ENCODE results near the gene OBSCN.

OBSCN gene

DNA sequence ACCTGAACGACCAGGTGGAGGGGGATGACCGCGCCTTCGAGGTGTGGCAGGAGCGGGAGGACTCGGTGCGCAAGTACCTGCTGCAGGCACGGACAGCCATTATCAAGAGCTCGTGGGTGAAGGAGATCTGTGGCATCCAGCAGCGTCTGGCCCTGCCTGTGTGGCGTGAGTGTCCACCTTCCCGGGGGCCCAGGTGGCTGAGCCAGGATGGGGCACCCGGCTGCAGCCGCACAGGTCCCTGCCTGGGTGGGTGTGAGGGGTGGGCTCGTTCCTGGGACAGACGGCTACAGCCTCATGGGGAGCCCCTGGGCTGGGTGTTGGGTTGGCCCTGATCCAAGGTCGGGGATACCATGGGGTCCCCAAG lies 133.6 kb downstream of the OBSCN start:
- DNase-seq (ENCODE audit: low read depth), result no peak

DNA sequence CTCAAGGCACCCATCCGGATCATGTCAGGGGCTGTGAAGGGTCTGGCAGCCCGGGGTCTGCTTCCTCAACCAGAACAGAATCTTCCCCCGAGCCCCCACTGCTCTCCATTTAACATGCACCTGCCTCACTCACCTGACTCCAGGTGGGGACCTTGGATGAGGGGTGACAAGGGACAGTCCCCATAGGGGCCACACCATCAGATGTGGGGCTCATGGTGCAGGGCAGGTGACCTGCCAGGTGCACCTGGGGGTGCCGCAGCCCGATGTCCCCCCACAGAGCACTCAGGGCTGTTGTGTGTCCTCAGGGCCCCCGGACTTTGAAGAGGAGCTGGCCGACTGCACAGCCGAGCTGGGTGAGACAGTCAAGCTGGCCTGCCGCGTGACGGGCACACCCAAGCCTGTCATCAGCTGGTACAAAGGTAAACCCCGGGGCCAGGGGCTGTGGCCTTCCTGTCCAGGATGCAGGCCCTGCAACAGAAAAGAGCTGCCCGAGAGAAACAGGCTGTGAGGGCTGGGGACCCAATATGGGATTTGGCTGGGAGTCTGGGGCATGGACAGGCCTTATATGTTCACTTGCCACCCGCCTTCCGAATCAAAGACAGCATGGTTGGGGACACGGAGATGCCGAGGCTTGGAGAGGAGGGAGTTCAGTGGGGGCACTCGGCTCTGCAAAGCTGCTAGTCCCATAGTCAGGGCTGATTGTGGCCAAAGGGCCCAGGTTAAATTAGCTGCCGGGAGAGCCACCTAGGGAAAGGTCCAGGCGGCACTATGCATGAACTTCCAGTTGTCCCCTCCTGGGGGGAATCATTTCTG lies 134.2 kb downstream of the OBSCN start:
- no peak for DNase-seq (ENCODE audit: low read depth)

DNA sequence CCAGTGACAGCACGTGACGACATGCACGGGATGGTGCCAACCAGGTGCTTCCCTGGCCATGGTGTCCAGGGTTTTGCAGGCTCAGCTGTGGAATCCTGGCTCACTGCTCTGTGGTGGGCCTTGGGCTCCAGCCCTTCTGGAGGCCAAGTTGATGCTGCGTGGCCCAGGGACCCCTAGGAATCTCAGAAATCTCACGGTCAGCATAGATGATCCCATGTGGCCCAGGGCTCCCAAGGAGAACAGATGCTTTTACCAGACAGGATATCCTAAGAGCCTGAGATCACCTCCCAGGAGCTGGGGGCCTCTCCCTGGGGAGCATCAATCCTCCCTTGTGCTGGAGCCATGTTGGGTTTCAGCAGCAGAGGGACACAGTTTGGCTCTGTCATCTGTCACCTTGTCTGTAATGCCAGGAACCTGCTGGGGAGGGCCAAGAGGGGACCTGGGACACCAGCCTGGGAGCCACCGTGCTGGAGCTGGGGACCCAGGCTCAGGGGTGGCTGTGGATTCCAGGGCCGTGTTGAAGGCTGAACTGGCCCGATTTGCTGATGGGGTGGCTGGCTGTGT lies 134.9 kb downstream of the OBSCN start:
- no peak for DNase-seq (ENCODE audit: low read depth)

DNA sequence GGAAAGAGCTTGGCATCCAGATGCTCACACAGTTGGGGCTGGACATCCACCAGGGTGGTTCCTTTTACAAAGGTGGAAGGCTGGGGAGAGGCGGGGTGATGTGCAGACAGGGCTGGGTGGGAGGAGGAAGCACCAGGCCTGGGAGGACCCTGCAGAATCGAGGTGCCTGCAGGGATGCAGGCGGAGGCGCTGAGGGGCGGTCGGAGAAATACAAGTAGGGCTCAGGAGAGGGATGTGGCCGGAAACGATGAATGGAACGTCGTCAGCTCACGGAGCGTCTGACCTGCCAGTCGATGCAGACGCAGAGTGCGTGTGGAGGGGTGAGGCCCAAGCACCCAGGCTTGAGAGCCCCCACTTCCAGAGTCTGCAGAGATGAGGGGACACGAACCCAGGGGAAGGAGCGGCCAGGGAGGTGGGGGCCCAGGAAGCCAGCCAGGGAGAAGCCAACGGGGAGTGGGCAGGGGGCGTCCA lies 135.4 kb downstream of the OBSCN start:
- DNase-seq (ENCODE audit: low read depth), result no peak

DNA sequence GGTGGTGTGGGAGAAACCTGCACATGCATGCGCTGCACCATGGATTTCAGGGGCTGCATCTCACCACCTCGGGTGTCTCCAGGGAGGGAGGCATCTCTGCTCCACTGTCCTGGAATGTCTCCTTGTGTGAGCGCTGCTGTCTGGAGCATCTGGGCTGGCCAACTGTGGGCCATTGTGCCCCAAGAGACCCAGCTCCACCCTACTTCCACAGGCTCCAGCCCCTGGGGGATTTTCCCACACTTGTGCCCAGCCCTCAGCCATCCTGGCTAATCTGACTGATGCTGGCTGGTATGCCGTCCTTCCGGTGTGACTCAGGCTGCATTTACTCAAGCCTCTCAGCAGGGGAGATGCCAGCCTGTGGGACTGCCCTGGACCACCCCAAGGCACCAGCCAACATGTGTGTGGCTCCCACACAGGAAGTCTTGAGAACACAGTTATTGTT lies 136.8 kb downstream of the OBSCN start:
- DNase-seq (ENCODE audit: low read depth), result no peak

DNA sequence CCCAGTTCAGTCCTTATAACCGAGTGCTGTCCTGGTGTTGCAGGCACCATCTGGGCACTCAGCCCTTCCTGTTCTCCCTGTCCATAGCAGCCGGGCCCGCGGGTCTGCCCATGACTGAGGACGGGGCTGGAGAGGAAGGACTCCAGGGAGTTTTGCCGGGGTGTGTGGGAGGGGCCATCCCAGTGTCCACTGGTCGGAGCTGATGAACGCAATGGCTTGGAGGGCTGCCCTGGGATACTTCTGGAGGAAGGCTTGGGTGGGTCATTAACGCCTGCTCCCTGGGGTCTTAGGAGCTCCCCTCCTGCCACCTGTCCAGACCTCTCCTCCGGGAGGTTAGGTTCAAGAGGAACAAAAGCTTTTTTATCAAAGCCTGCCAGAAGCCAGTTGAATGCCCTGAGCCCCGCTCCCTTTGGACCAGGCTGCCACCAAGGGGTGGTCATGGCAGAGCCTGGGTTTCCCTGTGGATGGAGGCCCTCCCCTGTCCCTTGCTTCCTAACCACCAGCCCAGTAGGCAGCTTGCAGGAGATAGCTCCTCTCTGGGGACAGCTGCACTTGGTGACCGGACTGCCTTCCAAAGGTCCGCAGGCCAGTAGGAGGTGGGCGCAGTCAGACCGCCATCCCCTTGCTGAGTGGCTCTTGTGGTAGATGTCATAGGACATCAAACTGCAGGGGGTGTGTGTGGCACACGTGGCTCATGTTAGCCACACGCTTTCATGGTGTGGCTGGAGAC lies 137.5 kb downstream of the OBSCN start:
- no peak for DNase-seq (ENCODE audit: low read depth)

DNA sequence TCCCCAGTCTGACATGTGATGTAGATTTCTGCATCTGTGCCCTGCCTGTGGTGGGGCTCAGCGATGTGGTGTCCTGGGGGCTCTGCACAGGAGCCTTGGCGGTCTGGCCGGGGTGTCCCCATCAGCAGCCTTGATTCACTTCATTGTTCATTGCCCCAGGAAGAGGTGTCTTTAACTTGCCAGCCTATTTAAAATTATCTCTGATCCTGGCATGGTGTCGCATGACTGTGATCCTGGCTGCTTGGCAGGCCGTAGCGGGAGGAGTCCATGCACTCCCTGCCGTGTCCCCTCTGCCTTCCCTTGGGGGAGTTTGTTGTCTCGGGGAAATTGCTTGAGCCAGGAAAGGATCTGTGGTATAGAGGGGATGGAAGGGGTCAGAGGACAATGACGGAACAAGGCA lies 138.9 kb downstream of the OBSCN start:
- no peak for DNase-seq (ENCODE audit: low read depth)

DNA sequence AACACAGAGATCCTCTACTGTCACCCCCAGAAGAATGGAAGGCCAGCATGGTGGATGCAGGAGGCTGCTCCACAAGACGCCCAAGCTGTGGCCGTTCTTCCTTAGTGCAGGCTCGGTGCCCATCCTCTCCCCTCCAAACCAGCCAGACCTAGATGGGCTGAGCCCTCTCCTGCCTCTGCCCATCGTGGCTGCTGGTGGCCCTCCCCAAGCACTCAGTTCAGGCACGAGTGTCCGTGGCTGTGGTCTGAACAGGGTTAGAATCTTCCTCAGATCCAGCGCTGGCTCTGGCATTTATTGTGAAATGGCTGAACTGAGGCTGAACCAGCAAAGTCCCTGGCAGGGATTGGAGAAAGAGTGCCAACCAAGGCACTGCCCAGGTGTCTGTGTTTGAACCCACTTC lies 139.3 kb downstream of the OBSCN start:
- DNase-seq (ENCODE audit: low read depth), result no peak

DNA sequence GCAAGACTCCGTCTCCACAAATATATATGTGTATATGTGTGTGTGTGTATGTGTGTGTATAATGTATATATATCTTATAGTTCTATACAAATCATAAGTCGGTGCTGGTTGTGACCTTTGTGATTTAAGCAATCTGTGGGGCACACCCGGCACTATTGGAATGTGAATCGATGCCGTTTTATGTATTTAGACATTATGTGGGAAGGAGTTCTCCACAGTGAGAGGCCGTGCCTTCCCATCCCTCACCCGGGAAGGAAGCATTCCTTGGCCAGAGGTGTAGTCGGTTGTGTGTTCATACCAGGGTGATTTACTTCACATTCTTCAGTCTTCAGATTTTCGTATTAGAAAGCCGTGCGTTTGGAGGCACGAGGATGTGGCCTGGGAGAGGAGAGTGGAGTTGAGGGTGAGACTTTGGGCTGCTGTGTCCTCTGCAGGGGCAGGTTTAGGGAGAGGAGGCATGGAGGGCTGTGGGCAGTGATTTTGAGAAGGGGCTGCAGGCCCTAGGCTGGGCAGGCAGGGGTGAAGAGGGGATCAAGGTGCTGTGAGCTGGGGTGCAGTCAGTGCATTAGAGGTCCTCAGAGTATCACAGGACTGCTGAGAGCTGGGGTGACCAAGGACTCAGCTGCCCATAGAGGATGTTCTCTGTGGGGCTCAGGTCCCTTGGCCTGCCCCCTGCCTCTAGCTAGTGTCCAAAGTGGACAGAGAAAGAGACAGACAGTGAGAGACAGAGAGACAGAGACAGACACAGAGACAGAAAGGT lies 141.0 kb downstream of the OBSCN start:
- no peak for DNase-seq (ENCODE audit: low read depth)

DNA sequence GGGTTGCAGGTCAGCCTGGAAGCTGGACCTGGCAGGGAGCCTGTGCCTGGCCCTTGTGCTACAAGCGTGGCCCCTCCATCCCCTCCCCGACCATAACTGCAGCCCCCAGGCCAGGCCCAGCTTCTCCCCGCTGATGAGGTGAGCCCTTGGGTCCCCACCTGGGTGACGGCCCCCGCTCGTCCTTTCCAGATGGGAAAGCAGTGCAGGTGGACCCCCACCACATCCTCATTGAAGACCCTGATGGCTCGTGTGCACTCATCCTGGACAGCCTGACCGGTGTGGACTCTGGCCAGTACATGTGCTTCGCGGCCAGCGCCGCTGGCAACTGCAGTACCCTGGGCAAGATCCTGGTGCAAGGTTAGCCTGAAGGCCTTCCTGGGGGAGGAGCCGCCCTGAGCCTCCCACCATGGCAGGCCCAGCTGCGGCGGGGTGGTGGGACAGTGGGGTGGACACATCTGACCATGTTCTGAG lies 141.9 kb downstream of the OBSCN start:
- no peak for DNase-seq (ENCODE audit: low read depth)

DNA sequence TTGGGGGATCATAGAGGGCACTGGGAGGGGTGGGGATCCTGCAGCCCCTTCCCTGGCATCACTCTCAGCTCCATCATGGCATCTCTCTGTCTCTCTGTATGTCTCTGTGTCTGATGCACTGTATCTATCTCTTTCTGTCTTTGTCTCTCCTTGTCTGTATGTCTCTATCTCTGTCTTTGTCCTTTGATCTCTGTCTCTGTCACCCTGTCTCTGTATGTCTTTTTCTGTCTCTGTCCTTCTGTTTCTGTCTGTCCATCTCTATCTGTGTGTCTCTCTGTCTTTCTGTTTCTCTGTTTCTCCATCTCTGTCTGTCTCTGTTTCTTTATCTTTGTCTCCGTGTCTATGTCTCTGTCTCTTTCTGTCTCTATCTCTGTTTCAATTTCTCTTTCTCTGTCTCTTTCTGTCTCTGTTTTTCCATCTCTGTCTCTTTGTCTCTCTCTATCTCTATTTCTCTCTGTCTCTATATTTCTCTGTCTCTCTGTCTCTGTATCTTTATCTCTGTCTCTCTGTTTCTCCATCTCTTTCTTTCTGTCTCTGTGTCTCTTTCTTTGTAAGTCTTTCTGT lies 142.4 kb downstream of the OBSCN start:
- DNase-seq (ENCODE audit: low read depth), result no peak

DNA sequence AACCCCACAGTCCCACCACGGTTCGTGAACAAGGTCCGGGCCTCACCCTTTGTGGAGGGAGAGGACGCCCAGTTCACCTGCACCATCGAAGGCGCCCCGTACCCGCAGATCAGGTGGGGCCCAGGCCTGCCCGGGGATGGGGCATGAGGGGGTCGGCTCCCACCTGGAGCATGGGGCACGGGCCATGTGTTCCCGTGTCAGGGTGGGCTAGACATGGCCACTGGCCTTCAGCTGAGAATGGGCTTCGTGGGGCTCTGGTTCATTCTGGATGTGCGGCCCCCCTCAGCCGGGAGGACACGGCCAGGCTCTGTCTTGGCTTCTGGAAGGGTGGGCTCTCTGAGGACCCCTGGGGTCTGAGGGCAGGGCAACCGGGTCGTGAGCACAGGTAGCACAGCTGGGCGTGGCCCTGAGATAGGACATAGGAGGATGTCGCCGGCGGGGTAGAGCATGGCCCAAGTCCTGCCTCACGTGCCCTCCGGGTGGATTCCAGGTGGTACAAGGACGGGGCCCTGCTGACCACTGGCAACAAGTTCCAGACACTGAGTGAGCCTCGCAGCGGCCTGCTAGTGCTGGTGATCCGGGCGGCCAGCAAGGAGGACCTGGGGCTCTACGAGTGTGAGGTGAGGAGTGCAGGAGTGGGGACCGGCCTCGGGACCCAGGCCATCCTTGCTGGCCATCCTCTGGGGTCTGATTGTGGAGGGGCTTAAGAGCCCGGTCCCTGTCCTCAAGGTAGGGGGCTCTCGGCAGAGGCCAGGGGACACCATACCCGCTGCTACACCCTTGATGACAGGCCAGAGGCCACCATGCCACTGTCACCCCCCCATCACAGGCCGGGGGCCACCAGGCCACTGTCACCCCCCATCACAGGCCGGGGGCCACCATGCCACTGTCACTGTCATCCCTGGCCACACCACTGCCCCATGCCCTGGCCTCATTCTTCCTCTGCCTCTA lies 143.3 kb downstream of the OBSCN start:
- no peak for DNase-seq (ENCODE audit: low read depth)

DNA sequence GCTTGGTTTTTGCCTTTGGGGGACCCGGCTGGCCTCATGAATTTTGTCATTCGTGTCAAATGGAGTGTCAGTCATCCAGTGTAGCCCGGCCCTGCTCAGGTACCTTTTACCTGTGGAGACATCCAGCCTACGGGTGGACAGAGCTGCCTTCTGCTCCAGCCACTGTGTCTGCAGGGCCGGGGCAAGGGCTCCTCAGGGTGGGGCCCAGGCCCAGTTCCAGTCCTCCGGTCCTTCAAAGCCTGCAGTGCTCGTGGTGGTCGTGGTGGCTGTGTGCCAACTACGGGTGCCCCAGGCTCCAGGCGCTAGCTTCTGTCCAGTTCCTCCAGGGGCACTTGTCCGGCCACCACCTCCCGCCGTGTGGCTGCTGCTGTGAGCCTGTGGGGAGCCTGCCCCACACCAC lies 144.0 kb downstream of the OBSCN start:
- no peak for DNase-seq (ENCODE audit: low read depth)

DNA sequence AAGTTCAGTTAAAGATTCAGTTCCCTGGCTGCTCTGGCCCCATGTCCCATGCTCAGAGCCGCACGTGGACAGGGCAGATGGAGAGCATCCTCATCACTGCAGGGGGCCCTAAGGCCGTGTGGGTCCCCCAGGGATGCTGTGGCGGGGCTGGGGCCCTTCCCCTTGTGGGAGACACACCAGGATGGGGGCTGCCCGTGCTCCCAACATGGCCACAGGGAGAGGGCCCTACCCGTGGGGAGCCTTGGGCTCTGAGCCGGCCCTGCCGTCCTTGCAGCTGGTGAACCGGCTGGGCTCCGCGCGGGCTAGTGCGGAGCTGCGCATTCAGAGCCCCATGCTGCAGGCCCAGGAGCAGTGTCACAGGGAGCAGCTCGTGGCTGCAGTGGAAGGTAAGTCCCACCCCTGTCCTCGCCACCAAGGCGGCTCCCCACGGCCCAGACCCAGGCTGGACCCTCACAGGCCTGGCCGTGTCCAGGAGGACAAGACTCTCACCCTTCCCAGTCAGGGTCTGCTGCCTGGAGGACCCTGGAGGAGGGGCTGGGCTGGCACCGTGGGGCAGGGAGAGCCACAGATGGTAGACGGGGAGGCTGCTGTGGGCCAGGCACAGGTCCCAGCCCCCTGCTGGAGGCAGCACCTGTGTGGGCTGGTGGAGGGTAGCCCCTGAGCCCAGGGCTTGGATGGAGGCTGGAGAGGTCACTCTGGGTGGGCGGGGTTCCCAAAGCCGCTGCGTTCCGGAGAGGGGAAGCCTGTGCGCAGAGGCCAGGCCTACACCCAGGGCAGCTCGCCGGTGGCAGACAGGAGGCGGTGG lies 145.0 kb downstream of the OBSCN start:
- DNase-seq (ENCODE audit: low read depth), result no peak

DNA sequence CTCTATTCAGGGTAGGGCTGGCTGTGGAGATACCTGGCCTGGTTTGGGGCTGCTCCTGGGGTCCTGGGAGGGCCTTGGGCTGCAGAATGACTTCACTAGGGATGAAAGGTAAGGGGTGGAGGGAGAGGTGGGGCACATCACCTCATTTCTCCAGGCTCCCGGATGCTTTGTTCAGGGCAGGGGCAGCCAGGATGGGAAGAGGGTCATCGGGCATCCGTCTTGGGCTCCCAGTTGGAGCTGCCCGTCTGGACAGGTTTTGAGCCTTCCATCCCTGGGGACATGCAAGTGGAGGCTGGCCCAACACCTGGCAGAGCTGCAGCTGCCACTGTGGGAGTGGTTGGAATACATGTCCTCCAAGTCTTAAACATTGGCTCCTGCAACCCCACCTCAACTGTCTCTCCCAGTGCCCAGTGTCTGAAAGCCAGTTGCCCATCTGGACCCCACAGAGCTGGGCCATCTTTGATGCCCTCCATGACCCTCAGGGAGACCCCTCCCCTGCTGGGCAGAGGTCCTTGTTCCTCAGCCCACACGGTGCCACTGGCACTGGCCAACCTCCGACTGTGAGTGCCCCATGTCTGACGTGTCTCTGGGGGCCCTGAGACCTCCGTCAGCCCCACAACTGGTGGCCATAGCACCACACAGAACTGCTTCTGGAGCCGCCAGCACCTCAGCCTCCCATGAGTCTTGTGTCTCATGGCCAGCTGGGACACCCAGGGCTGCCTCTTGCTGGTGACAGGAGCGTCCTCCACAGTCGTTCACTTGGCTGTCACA lies 145.9 kb downstream of the OBSCN start:
- DNase-seq (ENCODE audit: low read depth), result no peak

DNA sequence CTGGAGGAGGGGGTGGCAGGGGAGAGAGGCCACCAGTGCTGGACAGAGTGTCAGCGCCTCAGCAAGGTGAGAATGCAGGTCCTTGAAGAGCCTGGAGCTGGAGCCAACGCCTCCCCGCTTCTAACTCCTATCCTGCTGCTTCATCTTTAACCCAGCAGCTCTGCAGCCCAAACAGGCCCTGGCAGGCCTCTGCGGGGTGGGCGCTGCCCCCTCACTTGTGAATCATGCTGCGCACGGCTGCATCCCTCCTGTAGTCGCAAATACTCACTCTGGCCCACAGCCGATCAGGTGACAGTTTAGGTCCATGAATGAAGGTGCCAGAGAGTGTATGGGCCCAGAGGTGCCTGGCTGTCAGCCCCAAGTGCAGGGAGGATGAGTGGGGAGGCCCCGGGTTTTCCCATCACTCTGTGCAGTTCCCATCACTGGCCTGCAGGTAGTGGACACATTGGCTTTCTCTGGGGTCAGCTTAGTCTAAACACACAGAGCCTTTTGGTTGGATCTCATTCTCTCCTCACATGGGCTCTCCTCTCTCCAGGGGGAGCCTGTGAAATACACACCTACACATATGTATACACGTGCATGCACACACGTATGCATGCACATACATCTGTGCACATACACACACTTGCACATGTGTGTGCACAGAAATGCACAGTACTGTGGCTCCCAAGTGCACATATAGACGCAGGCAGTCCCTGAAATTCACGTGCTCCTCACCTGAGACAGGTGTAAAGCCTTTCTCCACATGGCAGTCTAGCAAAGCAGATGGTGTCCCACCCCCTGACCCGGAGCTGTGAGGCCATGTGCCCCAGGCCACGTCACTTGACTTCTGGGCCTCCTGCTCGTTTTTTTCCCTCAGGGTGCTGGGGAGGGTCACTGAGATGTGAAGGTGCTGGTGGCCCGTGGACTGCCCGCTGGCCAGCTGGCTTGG lies 146.8 kb downstream of the OBSCN start:
- no peak for DNase-seq (ENCODE audit: low read depth)

DNA sequence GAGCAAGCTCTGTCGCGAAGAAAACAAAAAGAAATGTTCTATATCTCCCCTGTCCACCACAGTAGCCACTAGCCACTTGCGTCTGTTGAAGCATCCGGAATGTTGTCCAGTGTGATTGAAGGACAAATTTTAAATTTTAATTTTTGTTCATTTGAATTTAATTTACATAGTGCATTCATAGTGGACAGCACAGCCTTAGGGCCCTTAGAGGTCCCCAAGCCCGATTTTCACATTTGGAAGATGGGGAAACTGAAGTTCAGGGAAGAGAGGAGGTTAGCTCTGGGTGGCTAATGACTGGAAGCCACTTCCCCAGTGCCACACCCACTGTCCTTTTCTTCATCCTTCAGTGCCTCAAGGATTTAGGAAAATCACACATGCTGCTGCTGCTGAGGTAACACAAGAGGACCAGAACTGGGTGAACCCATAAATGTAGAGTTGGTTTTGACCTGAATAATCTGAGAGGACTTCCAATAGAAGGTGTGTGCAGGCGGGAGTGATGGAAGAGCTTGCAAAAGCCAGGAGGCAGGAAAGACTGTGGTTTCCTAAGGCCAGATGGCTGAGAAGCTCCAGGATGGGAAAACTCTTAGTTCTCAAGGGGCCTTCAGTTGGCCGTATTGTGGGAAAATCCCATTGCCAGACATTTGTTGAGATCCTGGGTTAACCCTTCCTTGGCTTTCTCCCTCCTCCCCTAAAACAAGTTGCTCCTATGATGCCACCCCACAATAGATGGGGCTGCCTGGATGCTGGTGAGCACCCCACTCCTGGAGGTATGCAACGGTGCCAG lies 149.2 kb downstream of the OBSCN start:
- DNase-seq (ENCODE audit: low read depth), result no peak

Measured in HS-5 (cell line).